HuH-7.5 (cell line): ENCODE measurements around the gene EDAR.

Experiments used
- DNase-seq: peaks from one replicate; pipeline ENCODE4 v3.0.0; 2011; ENCODE audit warnings: low spot score

EDAR gene

GRCh38 chr2:108852375-108852774, 136.6 kb downstream of the EDAR start:
- no peak for DNase-seq

GRCh38 chr2:108847000-108847399, 142.0 kb downstream of the EDAR start:
- no peak for DNase-seq

- no peak for DNase-seq
Measured at GRCh38 chr2:108845923-108846322, 143.1 kb downstream of the EDAR start.
